GM23338 (cell line): ENCODE data around the gene E4F1.

ENCODE experiments used
- CREB1 ChIP-seq: fragments of 250-450 bp; sonication (Bioruptor Pico); IDR thresholded peaks from 2 replicates; pipeline ENCODE4 v1.5.0; 2020; ENCODE audit warnings: low read depth, mild to moderate bottlenecking, moderate library complexity
- EZH2phosphoT487 ChIP-seq: fragments of 200-600 bp; sonication (generic); IDR thresholded peaks from one replicate; pipeline ENCODE4 v1.8.1; 2018; ENCODE audit warnings: antibody characterized with exemption; ENCODE audit not compliant: unreplicated experiment
- JUNB ChIP-seq: IDR thresholded peaks from one replicate; pipeline ENCODE4 v1.6.1; 2016; ENCODE audit warnings: antibody characterized with exemption; ENCODE audit not compliant: unreplicated experiment
- POLR2AphosphoS5 ChIP-seq: IDR thresholded peaks from 2 replicates; pipeline ENCODE4 v1.6.1; 2016; ENCODE audit warnings: antibody characterized with exemption, low read depth
- TF ChIP-seq, protein P1 (sequence below), 2 experiments: fragments of 200-600 bp in 1 of 2; sonication (generic) in 1 of 2; conservative IDR thresholded peaks; 2 replicates each; pipeline versions ENCODE4 v1.5.1 to v1.6.1; 2016 to 2017; ENCODE audit warnings: antibody characterized with exemption in 2 of 2, low read depth in 2 of 2, mild to moderate bottlenecking in 2 of 2, moderate library complexity in 1 of 2
- TF ChIP-seq, protein P2 (sequence below): IDR thresholded peaks from 2 replicates; pipeline ENCODE4 v1.6.1; 2016; ENCODE audit warnings: antibody characterized with exemption

DNA sequence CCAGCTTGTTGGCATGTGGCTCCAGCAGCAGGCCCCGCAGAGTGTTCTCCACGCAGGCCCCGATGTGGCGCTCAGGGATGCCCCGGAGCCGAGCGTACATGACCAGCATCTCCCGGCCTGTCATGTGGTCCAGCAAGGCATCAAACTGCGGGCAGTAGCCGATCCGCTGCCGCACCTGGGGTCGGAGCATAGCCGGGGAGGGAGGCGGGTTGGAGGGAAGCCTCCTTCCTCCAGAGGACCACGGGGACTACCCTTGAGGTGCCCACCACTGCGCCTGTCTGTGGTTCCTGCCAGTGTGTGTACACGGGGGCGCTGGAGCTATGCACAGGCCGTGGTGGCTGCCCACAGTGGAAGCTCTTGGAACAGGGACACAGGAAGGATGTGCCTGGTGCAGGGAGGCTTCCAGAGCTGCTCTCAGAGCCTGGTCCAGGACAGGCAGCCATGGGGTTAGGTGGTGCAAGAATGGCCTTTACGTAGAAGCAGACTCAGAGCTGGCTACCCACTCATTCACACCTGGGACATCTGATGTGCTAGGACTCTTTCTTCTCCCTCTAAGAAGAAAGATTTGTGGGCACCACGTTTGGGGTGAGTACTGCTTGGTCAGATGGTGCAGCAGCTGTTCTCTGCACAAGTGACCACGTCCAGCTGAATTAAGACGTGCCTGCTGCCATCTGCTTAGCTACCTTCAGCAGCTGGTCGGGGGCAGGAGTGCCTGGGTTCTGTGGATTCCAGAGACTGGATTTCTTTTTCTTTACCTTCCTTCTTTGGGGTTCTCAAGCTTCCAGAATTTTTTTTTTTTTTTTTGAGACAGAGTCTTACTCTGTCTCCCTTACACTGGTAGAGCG lies 55.8 kb downstream of the E4F1 start:
- TF ChIP-seq CREB1 (CRISPR knock-in tag) = no peak
- TF ChIP-seq, protein P1, sequence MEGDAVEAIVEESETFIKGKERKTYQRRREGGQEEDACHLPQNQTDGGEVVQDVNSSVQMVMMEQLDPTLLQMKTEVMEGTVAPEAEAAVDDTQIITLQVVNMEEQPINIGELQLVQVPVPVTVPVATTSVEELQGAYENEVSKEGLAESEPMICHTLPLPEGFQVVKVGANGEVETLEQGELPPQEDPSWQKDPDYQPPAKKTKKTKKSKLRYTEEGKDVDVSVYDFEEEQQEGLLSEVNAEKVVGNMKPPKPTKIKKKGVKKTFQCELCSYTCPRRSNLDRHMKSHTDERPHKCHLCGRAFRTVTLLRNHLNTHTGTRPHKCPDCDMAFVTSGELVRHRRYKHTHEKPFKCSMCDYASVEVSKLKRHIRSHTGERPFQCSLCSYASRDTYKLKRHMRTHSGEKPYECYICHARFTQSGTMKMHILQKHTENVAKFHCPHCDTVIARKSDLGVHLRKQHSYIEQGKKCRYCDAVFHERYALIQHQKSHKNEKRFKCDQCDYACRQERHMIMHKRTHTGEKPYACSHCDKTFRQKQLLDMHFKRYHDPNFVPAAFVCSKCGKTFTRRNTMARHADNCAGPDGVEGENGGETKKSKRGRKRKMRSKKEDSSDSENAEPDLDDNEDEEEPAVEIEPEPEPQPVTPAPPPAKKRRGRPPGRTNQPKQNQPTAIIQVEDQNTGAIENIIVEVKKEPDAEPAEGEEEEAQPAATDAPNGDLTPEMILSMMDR (conservative IDR thresholded peaks at IDR 0.05; ENCODE audit: low read depth in 2 of 2) = no peak
- no peak for TF ChIP-seq EZH2phosphoT487
- no peak for TF ChIP-seq POLR2AphosphoS5
- TF ChIP-seq JUNB = no peak
- TF ChIP-seq, protein P2, sequence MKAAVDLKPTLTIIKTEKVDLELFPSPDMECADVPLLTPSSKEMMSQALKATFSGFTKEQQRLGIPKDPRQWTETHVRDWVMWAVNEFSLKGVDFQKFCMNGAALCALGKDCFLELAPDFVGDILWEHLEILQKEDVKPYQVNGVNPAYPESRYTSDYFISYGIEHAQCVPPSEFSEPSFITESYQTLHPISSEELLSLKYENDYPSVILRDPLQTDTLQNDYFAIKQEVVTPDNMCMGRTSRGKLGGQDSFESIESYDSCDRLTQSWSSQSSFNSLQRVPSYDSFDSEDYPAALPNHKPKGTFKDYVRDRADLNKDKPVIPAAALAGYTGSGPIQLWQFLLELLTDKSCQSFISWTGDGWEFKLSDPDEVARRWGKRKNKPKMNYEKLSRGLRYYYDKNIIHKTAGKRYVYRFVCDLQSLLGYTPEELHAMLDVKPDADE = no peak
